HEK293T (cell line): ENCODE data around the gene NKIRAS2.
"Not testable (repeated sequence)": the region's sequence is repeated elsewhere in the genome, so short reads cannot be mapped to it uniquely, and the experiment has no call there.

Experiments
- CTCF ChIA-PET: fragments of 350-600 bp; formaldehyde crosslinking; extraction: SDS; loops from one replicate; lab custom pipeline; 2021; ENCODE audit warnings: antibody characterized with exemption, inconsistent platforms; lab: Yijun Ruan, JAX
- POLR2A ChIA-PET: fragments of 350-600 bp; formaldehyde crosslinking; extraction: SDS; loops from one replicate; lab custom pipeline; 2020; ENCODE audit warnings: antibody characterized with exemption, inconsistent platforms; lab: Yijun Ruan, JAX
- DNase-seq: peaks from one replicate; pipeline ENCODE4 v3.0.0; 2012; ENCODE audit warnings: mixed read lengths; ENCODE audit errors: extremely low spot score
- ARNT ChIP-seq: fragments of 450-650 bp; IDR thresholded peaks from 2 replicates; pipeline ENCODE4 v1.6.1; 2017; ENCODE audit warnings: mild to moderate bottlenecking
- BHLHE40 ChIP-seq: fragments of 450-650 bp; IDR thresholded peaks from 2 replicates; pipeline ENCODE4 v1.6.1; 2016; ENCODE audit warnings: mild to moderate bottlenecking, moderate library complexity, borderline replicate concordance
- CTBP1 ChIP-seq: fragments of 450-650 bp; IDR thresholded peaks from 2 replicates; pipeline ENCODE4 v1.6.1; 2016; ENCODE audit warnings: borderline replicate concordance
- ELF4 ChIP-seq: fragments of 450-650 bp; IDR thresholded peaks from 2 replicates; pipeline ENCODE4 v1.6.1; 2017; ENCODE audit warnings: antibody characterized with exemption
- FOXA1 ChIP-seq: fragments of 450-650 bp; IDR thresholded peaks from 2 replicates; pipeline ENCODE4 v1.6.1; 2016; ENCODE audit warnings: mild to moderate bottlenecking
- FOXK2 ChIP-seq: fragments of 450-650 bp; IDR thresholded peaks from 2 replicates; pipeline ENCODE4 v1.6.1; 2016; ENCODE audit warnings: mild to moderate bottlenecking
- FOXM1 ChIP-seq: fragments of 450-650 bp; IDR thresholded peaks from 2 replicates; pipeline ENCODE4 v1.6.1; 2017; ENCODE audit warnings: mild to moderate bottlenecking, borderline replicate concordance
- HDGF ChIP-seq: fragments of 450-650 bp; IDR thresholded peaks from 2 replicates; pipeline ENCODE4 v1.6.1; 2017; ENCODE audit warnings: antibody characterized with exemption, borderline replicate concordance
- L3MBTL2 ChIP-seq: fragments of 450-650 bp; conservative IDR thresholded peaks from 2 replicates; pipeline ENCODE4 v1.6.1; 2016; ENCODE audit warnings: mild to moderate bottlenecking
- LEF1 ChIP-seq: fragments of 450-650 bp; IDR thresholded peaks from 2 replicates; pipeline ENCODE4 v1.6.1; 2017; ENCODE audit warnings: mild to moderate bottlenecking, borderline replicate concordance
- NFRKB ChIP-seq: fragments of 450-650 bp; IDR thresholded peaks from 2 replicates; pipeline ENCODE4 v1.6.1; 2016; ENCODE audit warnings: mild to moderate bottlenecking, moderate library complexity
- PKNOX1 ChIP-seq: fragments of 450-650 bp; IDR thresholded peaks from 2 replicates; pipeline ENCODE4 v1.6.1; 2016
- SP1 ChIP-seq: fragments of 450-650 bp; IDR thresholded peaks from 2 replicates; pipeline ENCODE4 v1.6.1; 2017
- SUZ12 ChIP-seq: fragments of 450-650 bp; IDR thresholded peaks from 2 replicates; pipeline ENCODE4 v1.6.1; 2016; ENCODE audit warnings: mild to moderate bottlenecking
- TARDBP ChIP-seq: fragments of 450-650 bp; IDR thresholded peaks from 2 replicates; pipeline ENCODE4 v1.6.1; 2016
- ZNF384 ChIP-seq: fragments of 450-650 bp; IDR thresholded peaks from 2 replicates; pipeline ENCODE4 v1.6.1; 2016

The NKIRAS2 gene

GRCh38 chr17:42002175-42002791 lies 17.6 kb upstream of the NKIRAS2 start:
- TF ChIP-seq SP1 (no peak), FOXM1 (no peak), ARNT (no peak), NFRKB (no peak), ZNF384 (no peak), CTBP1 (no peak), SUZ12 (no peak), ELF4 (no peak), TARDBP (no peak), FOXA1 (no peak)
- no peak for DNase-seq
- CTCF ChIA-PET, result no interaction called here
- POLR2A ChIA-PET, result interaction anchor here (3.1 to 4.8 kb wide), 2 partner anchors 15 to 36 kb away, joined by 11 to 34 read pairs; partner anchors contain the start of genes CNP and DNAJC7

GRCh38 chr17:42002792-42003301 lies 17.0 kb upstream of the NKIRAS2 start:
- TF ChIP-seq ELF4 (no peak), FOXK2 (no peak), ARNT (no peak), NFRKB (no peak), SP1 (no peak), ZNF384 (no peak), L3MBTL2 (no peak), FOXA1 (no peak), PKNOX1 (no peak), FOXM1 (no peak), LEF1 (no peak), SUZ12 (no peak), BHLHE40 (no peak), CTBP1 (no peak), TARDBP (no peak), HDGF (no peak)
- no peak for DNase-seq
- ChIA-PET CTCF (no interaction called here), POLR2A (interaction anchor here (0.7 to 4.8 kb wide), 3 partner anchors 14 to 39 kb away, joined by 4 to 34 read pairs (median 11); partner anchors contain the start of genes CNP and DNAJC7)

- no peak for DNase-seq
- POLR2A ChIA-PET, result interaction anchor here (3.1 to 4.8 kb wide), 2 partner anchors 12 to 38 kb away, joined by 11 to 34 read pairs; partner anchors contain the start of genes CNP and DNAJC7
- CTCF ChIA-PET, result no interaction called here
- TF ChIP-seq BHLHE40 (no peak), HDGF (no peak), CTBP1 (no peak), TARDBP (no peak), SUZ12 (no peak), ARNT (no peak), NFRKB (no peak), LEF1 (no peak), FOXK2 (no peak), L3MBTL2 (no peak), PKNOX1 (no peak), ELF4 (no peak), FOXM1 (no peak), FOXA1 (no peak), ZNF384 (no peak), SP1 (no peak)
Observed at GRCh38 chr17:42005166-42005565, 14.7 kb upstream of the NKIRAS2 start.

- DNase-seq, result no peak
- TF ChIP-seq HDGF (no peak), ELF4 (no peak), L3MBTL2 (no peak), NFRKB (no peak), BHLHE40 (no peak), PKNOX1 (no peak), ARNT (no peak), SP1 (no peak), CTBP1 (no peak), TARDBP (no peak), FOXA1 (no peak), FOXM1 (no peak), FOXK2 (no peak), SUZ12 (no peak), LEF1 (no peak), ZNF384 (no peak)
- CTCF ChIA-PET, result interaction anchor here (0.7 kb wide), 1 partner anchor 17 kb away, joined by 3 read pairs; no protein-coding TSS in a partner anchor
- POLR2A ChIA-PET, result interaction anchor here (1.3 to 3.1 kb wide), 2 partner anchors 9 to 43 kb away, joined by 3 to 15 read pairs; partner anchors contain the start of genes CNP and DNAJC7
Observed at GRCh38 chr17:42009170-42009569, 10.7 kb upstream of the NKIRAS2 start.

GRCh38 chr17:42010266-42010680 lies 9.6 kb upstream of the NKIRAS2 start:
- CTCF ChIA-PET, POLR2A ChIA-PET, DNase-seq: not testable (repeated sequence)
